HG02798 (cell line): ENCODE data around the gene HPS6.

ENCODE experiments used
- ATAC-seq: cut with Tn5 transposase; IDR thresholded peaks from one replicate; pipeline ENCODE4 v1.9.1; 2021; ENCODE audit warnings: mild to moderate bottlenecking; ENCODE audit not compliant: unreplicated experiment, poor library complexity

Gene HPS6

GRCh38 chr10:102067091-102067916 lies 2.2 kb downstream of the HPS6 start:
- no peak for ATAC-seq

- ATAC-seq, result no peak
Observed at GRCh38 chr10:102068216-102068615, 3.1 kb downstream of the HPS6 start.

- no peak for ATAC-seq
Observed at GRCh38 chr10:102069071-102069470, 3.9 kb downstream of the HPS6 start.

GRCh38 chr10:102072673-102073527 lies 7.8 kb downstream of the HPS6 start:
- peak; percentile 70 for ATAC-seq

GRCh38 chr10:102083541-102083940 lies 18.4 kb downstream of the HPS6 start:
- ATAC-seq, result no peak

GRCh38 chr10:102085336-102085735 lies 20.2 kb downstream of the HPS6 start:
- no peak for ATAC-seq

GRCh38 chr10:102086196-102086595 lies 21.0 kb downstream of the HPS6 start:
- ATAC-seq, result no peak

GRCh38 chr10:102090772-102091171 lies 25.6 kb downstream of the HPS6 start:
- no peak for ATAC-seq

- no peak for ATAC-seq
Observed at GRCh38 chr10:102096449-102096848, 31.3 kb downstream of the HPS6 start.

GRCh38 chr10:102101152-102101551 lies 36.0 kb downstream of the HPS6 start:
- ATAC-seq, result no peak

- ATAC-seq, result no peak
Observed at GRCh38 chr10:102102421-102102820, 37.3 kb downstream of the HPS6 start.

GRCh38 chr10:102106998-102107397 lies 41.8 kb downstream of the HPS6 start:
- no peak for ATAC-seq

GRCh38 chr10:102109166-102110116 lies 44.3 kb downstream of the HPS6 start:
- no peak for ATAC-seq

- no peak for ATAC-seq
Observed at GRCh38 chr10:102111276-102111675, 46.1 kb downstream of the HPS6 start.

GRCh38 chr10:102112210-102112817 lies 47.2 kb downstream of the HPS6 start:
- no peak for ATAC-seq

- no peak for ATAC-seq
Observed at GRCh38 chr10:102113261-102113955, 48.3 kb downstream of the HPS6 start.

- peak; percentile 8 for ATAC-seq
Observed at GRCh38 chr10:102113956-102114857, 49.1 kb downstream of the HPS6 start.

- peak; percentile 72 for ATAC-seq
Observed at GRCh38 chr10:102114861-102115618, 49.9 kb downstream of the HPS6 start.
